CD4-positive, alpha-beta T cell (primary cell): ENCODE data around the gene ARHGEF4. TPM values are rescaled to one million over a fixed set of nuclear protein-coding genes. Genes with fewer than 3 reads are reported as not detected.

Experiments used
- ATAC-seq: fragments of 200-7000 bp; cut with Tn5 transposase; one replicate; pipeline ENCODE4 v1.10.0; 2022; ENCODE audit warnings: mild to moderate bottlenecking; ENCODE audit not compliant: poor library complexity
- CTCF ChIA-PET: fragments of 350-600 bp; sonication (Branson Sonifier 250); formaldehyde crosslinking; loops from one replicate; lab custom pipeline; 2021; ENCODE audit warnings: antibody characterized with exemption, inconsistent platforms; lab: Charles Lee
- POLR2A ChIA-PET: fragments of 350-600 bp; sonication (Branson Sonifier 250); formaldehyde crosslinking; loops from one replicate; lab custom pipeline; 2021; ENCODE audit warnings: antibody characterized with exemption, inconsistent platforms; lab: Charles Lee
- DNase-seq, 14 experiments: peaks; one replicate each; pipeline ENCODE4 v3.0.0-alpha.2; 2013 to 2020; ENCODE audit warnings: mixed read lengths in 2 of 14
- H3K27ac ChIP-seq, 2 donors: one replicate each; pipeline versions ENCODE4 v1.5.1 to v1.7.0; 2013; ENCODE audit warnings: low read length in 2 of 2, low read depth in 1 of 2, mild to moderate bottlenecking in 1 of 2
- H3K27me3 ChIP-seq, 2 experiments: 1 replicate in 1 of 2; 2 replicates in 1 of 2; pipeline versions ENCODE4 v1.6.1 to v1.7.0; 2013; ENCODE audit warnings: low read length in 2 of 2, control low read depth in 1 of 2, mild to moderate bottlenecking in 1 of 2, moderate library complexity in 1 of 2; ENCODE audit not compliant: insufficient read depth in 2 of 2, control insufficient read depth in 1 of 2
- H3K36me3 ChIP-seq: one replicate; pipeline ENCODE4 v1.6.1; 2013; ENCODE audit warnings: low read length, control low read depth; ENCODE audit not compliant: insufficient read depth
- H3K4me1 ChIP-seq: one replicate; pipeline ENCODE4 v1.6.1; 2013; ENCODE audit warnings: low read length, control low read depth; ENCODE audit not compliant: insufficient read depth
- H3K4me3 ChIP-seq: one replicate; pipeline ENCODE4 v1.5.1; 2013; ENCODE audit warnings: mild to moderate bottlenecking, low read length, moderate library complexity
- H3K9me3 ChIP-seq, 2 experiments: 1 replicate in 1 of 2; 2 replicates in 1 of 2; pipeline versions ENCODE4 v1.6.1 to v1.7.0; 2013; ENCODE audit warnings: low read length in 2 of 2, mild to moderate bottlenecking in 2 of 2, control low read depth in 1 of 2, moderate library complexity in 1 of 2; ENCODE audit not compliant: control insufficient read depth in 1 of 2, insufficient read depth in 1 of 2
- H3K27ac Mint-ChIP-seq: one replicate; pipeline ENCODE4 v1.8.0; 2020; ENCODE audit warnings: mixed read lengths
- H3K27me3 Mint-ChIP-seq: one replicate; pipeline ENCODE4 v1.8.0; 2021; ENCODE audit warnings: mixed read lengths
- H3K36me3 Mint-ChIP-seq: one replicate; pipeline ENCODE4 v1.8.0; 2021; ENCODE audit warnings: low read depth, mixed read lengths
- H3K4me1 Mint-ChIP-seq: one replicate; pipeline ENCODE4 v1.8.0; 2021; ENCODE audit warnings: low read depth, mixed read lengths
- H3K4me3 Mint-ChIP-seq: one replicate; pipeline ENCODE4 v1.8.0; 2020; ENCODE audit warnings: mild to moderate bottlenecking, mixed read lengths
- H3K9me3 Mint-ChIP-seq: one replicate; pipeline ENCODE4 v1.8.0; 2020; ENCODE audit warnings: mixed read lengths
- intact Hi-C, 2 experiments: fragments of 100-400 bp; cut with DNase I in 1 of 2; cut with micrococcal nuclease in 1 of 2; formaldehyde crosslinking; loops; one replicate each; pipeline versions ENCODE4 v1.15.1 to v1.9.0; 2023 to 2025; cut with DNase I, micrococcal nuclease
- total RNA-seq, 174 experiments: library from RNA in 2 of 174; stranded (reverse) in 2 of 174; gene quantifications; one replicate each; pipeline ENCODE4 v1.2.3 and lab custom pipeline; 2021 to 2026
- TF ChIP-seq, protein P1 (sequence below): fragments of 200-600 bp; IDR thresholded peaks from one replicate; pipeline ENCODE4 v1.8.0; 2022; ENCODE audit warnings: antibody characterized with exemption, mild to moderate bottlenecking

Gene ARHGEF4
- total RNA-seq, 2 experiments from 2014 or later: 3.6 to 4.1 TPM

DNA sequence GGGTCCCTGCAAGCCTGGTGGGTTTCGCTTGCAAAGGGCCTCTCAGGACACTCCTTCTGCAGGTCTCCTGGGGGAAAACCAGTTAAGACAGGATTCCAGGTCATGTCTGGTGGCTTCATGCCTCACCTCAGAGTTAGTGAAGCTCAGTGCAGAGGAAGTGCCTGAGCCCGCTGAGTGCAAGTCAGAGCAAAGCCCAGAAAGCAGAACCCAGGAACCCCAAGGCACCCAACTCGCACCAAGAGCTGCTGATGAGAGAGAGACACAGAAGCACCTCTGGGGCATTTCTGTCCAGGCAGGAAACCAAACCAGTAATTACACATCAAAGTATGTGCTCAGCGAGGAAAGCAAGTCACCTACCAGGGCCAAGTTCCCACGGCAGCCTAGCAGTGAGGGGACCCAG, 78.4 kb downstream of the ARHGEF4 start:
- POLR2A ChIA-PET: no interaction called here
- TF ChIP-seq, protein P1, sequence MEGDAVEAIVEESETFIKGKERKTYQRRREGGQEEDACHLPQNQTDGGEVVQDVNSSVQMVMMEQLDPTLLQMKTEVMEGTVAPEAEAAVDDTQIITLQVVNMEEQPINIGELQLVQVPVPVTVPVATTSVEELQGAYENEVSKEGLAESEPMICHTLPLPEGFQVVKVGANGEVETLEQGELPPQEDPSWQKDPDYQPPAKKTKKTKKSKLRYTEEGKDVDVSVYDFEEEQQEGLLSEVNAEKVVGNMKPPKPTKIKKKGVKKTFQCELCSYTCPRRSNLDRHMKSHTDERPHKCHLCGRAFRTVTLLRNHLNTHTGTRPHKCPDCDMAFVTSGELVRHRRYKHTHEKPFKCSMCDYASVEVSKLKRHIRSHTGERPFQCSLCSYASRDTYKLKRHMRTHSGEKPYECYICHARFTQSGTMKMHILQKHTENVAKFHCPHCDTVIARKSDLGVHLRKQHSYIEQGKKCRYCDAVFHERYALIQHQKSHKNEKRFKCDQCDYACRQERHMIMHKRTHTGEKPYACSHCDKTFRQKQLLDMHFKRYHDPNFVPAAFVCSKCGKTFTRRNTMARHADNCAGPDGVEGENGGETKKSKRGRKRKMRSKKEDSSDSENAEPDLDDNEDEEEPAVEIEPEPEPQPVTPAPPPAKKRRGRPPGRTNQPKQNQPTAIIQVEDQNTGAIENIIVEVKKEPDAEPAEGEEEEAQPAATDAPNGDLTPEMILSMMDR: no peak
- Mint-ChIP-seq H3K27me3 (peaks cover 30% of the 10 kb centered on the region), H3K27ac (no peak overlapping the region), H3K9me3 (no peaks in the 10 kb centered on the region), H3K36me3 (no peaks in the 10 kb centered on the region), H3K4me3 (no peak overlapping the region), H3K4me1 (no peaks in the 10 kb centered on the region)
- CTCF ChIA-PET: no interaction called here
- H3K27ac ChIP-seq: no peak overlapping the region
- H3K27me3 ChIP-seq: peaks cover 7 to 11% of the 10 kb centered on the region in 2 experiments
- no peak overlapping the region for H3K4me3 ChIP-seq
- no peak for ATAC-seq
- no peak for DNase-seq
- intact Hi-C loops: no loop called here
- no peaks in the 10 kb centered on the region for H3K9me3 ChIP-seq
- H3K36me3 ChIP-seq: no peaks in the 10 kb centered on the region
- H3K4me1 ChIP-seq: no peaks in the 10 kb centered on the region

- DNase-seq (no peak), ATAC-seq (no peak)
- Mint-ChIP-seq H3K27me3 (peaks cover 30% of the 10 kb centered on the region), H3K9me3 (no peaks in the 10 kb centered on the region), H3K27ac (no peak overlapping the region), H3K4me3 (no peak overlapping the region), H3K36me3 (no peaks in the 10 kb centered on the region), H3K4me1 (no peaks in the 10 kb centered on the region)
- H3K36me3 ChIP-seq: no peaks in the 10 kb centered on the region
- intact Hi-C loops: no loop called here
- H3K4me3 ChIP-seq: no peak overlapping the region
- POLR2A ChIA-PET: no interaction called here
- no peaks in the 10 kb centered on the region for H3K4me1 ChIP-seq
- H3K9me3 ChIP-seq: no peaks in the 10 kb centered on the region
- H3K27ac ChIP-seq: no peak overlapping the region
- CTCF ChIA-PET: no interaction called here
- TF ChIP-seq, protein P1: no peak
- peaks cover 7 to 11% of the 10 kb centered on the region in 2 experiments for H3K27me3 ChIP-seq
These were observed 79.1 kb downstream of the ARHGEF4 start for GRCh38 chr2:130915595-130916437.

- Histone ChIP-seq H3K36me3 (no peaks in the 10 kb centered on the region), H3K27me3 (peaks cover 7 to 11% of the 10 kb centered on the region in 2 experiments), H3K4me1 (no peaks in the 10 kb centered on the region), H3K9me3 (no peaks in the 10 kb centered on the region), H3K27ac (no peak overlapping the region), H3K4me3 (no peak overlapping the region)
- Mint-ChIP-seq H3K4me1 (no peaks in the 10 kb centered on the region), H3K36me3 (no peaks in the 10 kb centered on the region), H3K27me3 (peaks cover 30% of the 10 kb centered on the region), H3K9me3 (no peaks in the 10 kb centered on the region), H3K4me3 (no peak overlapping the region), H3K27ac (no peak overlapping the region)
- CTCF ChIA-PET: no interaction called here
- TF ChIP-seq, protein P1: no peak
- DNase-seq (no peak), ATAC-seq (no peak)
- POLR2A ChIA-PET: no interaction called here
- intact Hi-C loops: no loop called here
These were observed 79.7 kb downstream of the ARHGEF4 start for GRCh38 chr2:130916438-130916705.
